K562 (cell line): ENCODE results near the gene CLEC4E. TPM values are rescaled to one million over a fixed set of nuclear protein-coding genes. Genes with fewer than 3 reads are reported as not detected.

Experiments used
- ATAC-seq: fragments of 200-7000 bp; cut with Tn5 transposase; 3 replicates; pipeline ENCODE4 v1.9.1; 2020; ENCODE audit warnings: moderate library complexity
- BruUV-seq: library from RNA; stranded (reverse); fragments of 400-500 nt; replicated peaks from 2 replicates; lab custom pipeline; 2021; lab: Mats Ljungman, UMichigan
- CTCF ChIA-PET: fragments of 300-600 bp; formaldehyde crosslinking; extraction: SDS; loops from one replicate; lab custom pipeline; 2021; ENCODE audit warnings: low intra/inter-chr PET ratio; lab: Yijun Ruan, JAX
- POLR2A ChIA-PET: fragments of 300-600, 350-650 bp; sonication (Branson Sonifier 250); formaldehyde crosslinking; extraction: SDS; loops from one replicate; lab custom pipeline; 2021; ENCODE audit warnings: antibody characterized with exemption, inconsistent platforms; lab: Yijun Ruan, JAX
- DNase-seq, 4 experiments: peaks; one replicate each; pipeline versions ENCODE4 v3.0.0 to v3.0.0-alpha.2; 2011 to 2018; ENCODE audit warnings: low spot score in 3 of 4, mixed read lengths in 3 of 4; ENCODE audit errors: extremely low read depth in 1 of 4
- FAIRE-seq: peaks from 2 replicates; lab custom pipeline; 2011; peaks lifted over from hg19 to GRCh38; lab: Jason Lieb, UNC
- H2AFZ ChIP-seq: 2 replicates; pipeline ENCODE4 v1.6.0; 2011; ENCODE audit warnings: low read depth, low read length, control low read depth, inconsistent platforms
- H3K27ac ChIP-seq: fragments of 200-600 bp; 3 replicates; pipeline ENCODE4 v1.8.0; 2011; ENCODE audit warnings: low read depth, mild to moderate bottlenecking, control low read depth, inconsistent platforms, low read length, moderate library complexity, mixed read lengths; ENCODE audit errors: extremely low read depth
- H3K27me3 ChIP-seq, 2 experiments: fragments of 300-600 bp in 1 of 2; 2 replicates in 1 of 2; 3 replicates in 1 of 2; pipeline versions ENCODE4 v1.6.0 to v1.8.0; 2011; ENCODE audit warnings: inconsistent platforms in 2 of 2, low read length in 2 of 2, mild to moderate bottlenecking in 1 of 2, mixed read lengths in 1 of 2, moderate library complexity in 1 of 2; ENCODE audit not compliant: control insufficient read depth in 2 of 2, insufficient read depth in 2 of 2
- H3K36me3 ChIP-seq: fragments of 300-600 bp; 3 replicates; pipeline ENCODE4 v1.8.0; 2011; ENCODE audit warnings: mild to moderate bottlenecking, low read length, inconsistent platforms; ENCODE audit not compliant: control insufficient read depth, insufficient read depth
- H3K4me1 ChIP-seq, 2 experiments: fragments of 200-600 bp in 1 of 2; replicated peaks in 1 of 2; 2 replicates in 1 of 2; 3 replicates in 1 of 2; pipeline versions ENCODE4 v1.5.1 to v1.8.0; 2011; ENCODE audit warnings: inconsistent platforms in 2 of 2, low read length in 2 of 2, mild to moderate bottlenecking in 1 of 2, mixed read lengths in 1 of 2, moderate library complexity in 1 of 2; ENCODE audit not compliant: control insufficient read depth in 2 of 2, insufficient read depth in 2 of 2
- H3K4me2 ChIP-seq: 2 replicates; pipeline ENCODE4 v1.6.1; 2011; ENCODE audit warnings: low read length, control low read depth, inconsistent platforms, mixed read lengths; ENCODE audit not compliant: insufficient read depth
- H3K4me3 ChIP-seq: fragments of 200-600 bp; sonication (generic), shearing (Covaris generic); 2 replicates; pipeline ENCODE4 v1.5.1; 2016; ENCODE audit warnings: control low read depth, inconsistent platforms
- H3K79me2 ChIP-seq: fragments of 200-600 bp; 3 replicates; pipeline ENCODE4 v1.8.0; 2011; ENCODE audit warnings: low read length, inconsistent platforms; ENCODE audit not compliant: control insufficient read depth, insufficient read depth
- H3K9ac ChIP-seq, 2 experiments: 2 replicates each; pipeline versions ENCODE4 v1.6.0 to v1.6.1; 2011; ENCODE audit warnings: low read depth in 2 of 2, low read length in 2 of 2, control low read depth in 1 of 2, inconsistent platforms in 1 of 2, mild to moderate bottlenecking in 1 of 2, mixed read lengths in 1 of 2; ENCODE audit not compliant: insufficient read depth in 1 of 2
- H3K9me1 ChIP-seq: one replicate; pipeline ENCODE4 v1.6.0; 2011; ENCODE audit warnings: inconsistent platforms, mild to moderate bottlenecking, low read length, moderate library complexity; ENCODE audit not compliant: control insufficient read depth, insufficient read depth
- H3K9me3 ChIP-seq: replicated peaks from 2 replicates; pipeline ENCODE4 v1.5.1; 2011; ENCODE audit warnings: low read depth, low read length, inconsistent platforms; ENCODE audit not compliant: control insufficient read depth, insufficient read depth
- H4K20me1 ChIP-seq: replicated peaks from 2 replicates; pipeline ENCODE4 v1.6.1; 2011; ENCODE audit warnings: low read length, inconsistent platforms, mixed read lengths; ENCODE audit not compliant: control insufficient read depth, insufficient read depth
- ADNP ChIP-seq: fragments of 200-800 bp; sonication (Bioruptor generic); IDR thresholded peaks from 2 replicates; pipeline ENCODE4 v1.6.1; 2016; ENCODE audit warnings: missing genetic modification characterization, missing compliant biosample characterization
- COPS2 ChIP-seq: fragments of 450-650 bp; conservative IDR thresholded peaks from 2 replicates; pipeline ENCODE4 v1.6.1; 2016; ENCODE audit warnings: mild to moderate bottlenecking, moderate library complexity
- ELF4 ChIP-seq: fragments of 450-650 bp; formaldehyde crosslinking; IDR thresholded peaks from 2 replicates; pipeline ENCODE4 v1.4.0; 2022; ENCODE audit warnings: missing genetic modification characterization
- HDGF ChIP-seq: fragments of 450-650 bp; IDR thresholded peaks from 2 replicates; pipeline ENCODE4 v1.6.1; 2016
- HOXB6 ChIP-seq: fragments of 250-450 bp; sonication (Bioruptor Pico); IDR thresholded peaks from 2 replicates; pipeline ENCODE4 v1.5.1; 2022; ENCODE audit warnings: mild to moderate bottlenecking, borderline replicate concordance
- HSF4 ChIP-seq: fragments of 250-450 bp; sonication (Bioruptor Pico); IDR thresholded peaks from 2 replicates; pipeline ENCODE4 v2.1.2; 2022; ENCODE audit warnings: mild to moderate bottlenecking, moderate library complexity, borderline replicate concordance
- NCOR1 ChIP-seq: fragments of 450-650 bp; IDR thresholded peaks from 2 replicates; pipeline ENCODE4 v1.6.1; 2016; ENCODE audit warnings: mild to moderate bottlenecking, moderate library complexity
- NFE2 ChIP-seq: IDR thresholded peaks from 2 replicates; pipeline ENCODE4 v1.6.1; 2014; ENCODE audit warnings: antibody characterized with exemption, low read depth
- RFX5 ChIP-seq: IDR thresholded peaks from 2 replicates; pipeline ENCODE4 v1.6.1; 2011; ENCODE audit warnings: low read depth, mild to moderate bottlenecking, improper control_type of control experiment, low read length
- SREBF2 ChIP-seq: sonication (generic); formaldehyde crosslinking; IDR thresholded peaks from 2 replicates; pipeline ENCODE4 v1.4.0; 2020; ENCODE audit warnings: mild to moderate bottlenecking, missing genetic modification reagents
- ZNF134 ChIP-seq: fragments of 250-450 bp; sonication (Bioruptor Pico); conservative IDR thresholded peaks from 2 replicates; pipeline ENCODE4 v1.4.0; 2020
- ZNF140 ChIP-seq: fragments of 250-450 bp; sonication (Bioruptor Pico); IDR thresholded peaks from 2 replicates; pipeline ENCODE4 v1.8.0; 2021; ENCODE audit warnings: moderate library complexity, mild to moderate bottlenecking, inconsistent platforms
- ZNF239 ChIP-seq: fragments of 250-450 bp; sonication (Bioruptor Pico); IDR thresholded peaks from 2 replicates; pipeline ENCODE4 v1.4.0; 2020; ENCODE audit warnings: mild to moderate bottlenecking
- ZNF717 ChIP-seq: fragments of 250-450 bp; sonication (Bioruptor Pico); IDR thresholded peaks from 2 replicates; pipeline ENCODE4 v1.5.0; 2021
- WGBS: fragments of 100-300 bp; shearing (Covaris generic); methylation state at CpG from one replicate; pipeline ENCODE4 v1.1.6; 2016; ENCODE audit warnings: low coverage, mixed read lengths; ENCODE audit not compliant: insufficient coverage; ENCODE audit errors: missing lambda C conversion rate; 5-methylcytosine and 5-hydroxymethylcytosine counted together
- in situ Hi-C: fragments of 300-500 bp; cut with MboI; formaldehyde crosslinking; loops from 4 replicates; pipeline ENCODE4 v1.15.0; 2018; ENCODE audit warnings: inconsistent platforms, mixed read lengths
- intact Hi-C: fragments of 100-400 bp; cut with micrococcal nuclease; formaldehyde crosslinking; loops from 2 replicates; pipeline ENCODE4 v1.14.2; 2022
- polyA plus RNA-seq, 8 experiments: library from polyadenylated mRNA; depleted of rRNA in 4 of 8; stranded (reverse) in 5 of 8; unstranded in 3 of 8; fragments of >200 nt; fragmentation: Nextera tagmentation in 2 of 8; fragmentation: Illumina TruSeq in 1 of 8; extraction: Ambion mirVana in 2 of 8; extraction: Trizol in 1 of 8; gene quantifications; 2 replicates each; pipeline versions ENCODE4 v1.2.1 to v1.2.3, GENCODE V29; 2011 to 2014; ENCODE audit warnings: inconsistent platforms in 1 of 8, missing spikeins in 1 of 8
- total RNA-seq, 7 experiments: library from RNA; depleted of rRNA in 6 of 7; stranded (reverse); fragments of >200 nt in 6 of 7; fragmentation: Illumina TruSeq in 2 of 7; extraction: Trizol in 2 of 7; gene quantifications; 2 replicates each; pipeline versions ENCODE4 v1.2.1 to v1.2.3, GENCODE V29; 2011 to 2021; ENCODE audit warnings: low replicate concordance in 1 of 7
- TF ChIP-seq, protein P1 (sequence below): fragments of 450-650 bp; IDR thresholded peaks from 2 replicates; pipeline ENCODE4 v1.6.1; 2017; ENCODE audit warnings: antibody characterized with exemption, mild to moderate bottlenecking
- TF ChIP-seq, protein P2 (sequence below): fragments of 250-450 bp; sonication (Bioruptor Pico); IDR thresholded peaks from 2 replicates; pipeline ENCODE4 v1.5.0; 2021; ENCODE audit warnings: mild to moderate bottlenecking, borderline replicate concordance

Gene CLEC4E
- total and polyA plus RNA-seq, 9 of the 15 experiments (the other 6 are each of a cell fraction or from before 2014, with no cell fraction given), result not detected

GRCh38 chr12:8519171-8519570 is 21.5 kb downstream of the CLEC4E start (continued):
- TF ChIP-seq HSF4 (CRISPR knock-in tag), result no peak

- H3K27me3 ChIP-seq, result no peaks in the 10 kb centered on the region
- no peak for FAIRE-seq
- no peaks in the 10 kb centered on the region for H3K9me1 ChIP-seq
- ChIA-PET CTCF (no interaction called here), POLR2A (no interaction called here)
- no peak overlapping the region for H2AFZ ChIP-seq
- no peaks in the 10 kb centered on the region for H3K4me1 ChIP-seq
- no peak overlapping the region for H3K27ac ChIP-seq
- no peak overlapping the region for H3K4me2 ChIP-seq
- H3K79me2 ChIP-seq, result no peaks in the 10 kb centered on the region
- no peak overlapping the region for H3K4me3 ChIP-seq
- H4K20me1 ChIP-seq, result no peaks in the 10 kb centered on the region
- in situ Hi-C loops, result no loop called here
- ATAC-seq, result no peak
- intact Hi-C loops, result no loop called here
- H3K36me3 ChIP-seq, result no peaks in the 10 kb centered on the region
- 0% methylated on average over 2 of the region's 2 CpGs for WGBS
- no peak for DNase-seq
- no peak overlapping the region for H3K9ac ChIP-seq
- no peaks in the 10 kb centered on the region for H3K9me3 ChIP-seq
- BruUV-seq, result no TSS peak
- TF ChIP-seq, protein P1, sequence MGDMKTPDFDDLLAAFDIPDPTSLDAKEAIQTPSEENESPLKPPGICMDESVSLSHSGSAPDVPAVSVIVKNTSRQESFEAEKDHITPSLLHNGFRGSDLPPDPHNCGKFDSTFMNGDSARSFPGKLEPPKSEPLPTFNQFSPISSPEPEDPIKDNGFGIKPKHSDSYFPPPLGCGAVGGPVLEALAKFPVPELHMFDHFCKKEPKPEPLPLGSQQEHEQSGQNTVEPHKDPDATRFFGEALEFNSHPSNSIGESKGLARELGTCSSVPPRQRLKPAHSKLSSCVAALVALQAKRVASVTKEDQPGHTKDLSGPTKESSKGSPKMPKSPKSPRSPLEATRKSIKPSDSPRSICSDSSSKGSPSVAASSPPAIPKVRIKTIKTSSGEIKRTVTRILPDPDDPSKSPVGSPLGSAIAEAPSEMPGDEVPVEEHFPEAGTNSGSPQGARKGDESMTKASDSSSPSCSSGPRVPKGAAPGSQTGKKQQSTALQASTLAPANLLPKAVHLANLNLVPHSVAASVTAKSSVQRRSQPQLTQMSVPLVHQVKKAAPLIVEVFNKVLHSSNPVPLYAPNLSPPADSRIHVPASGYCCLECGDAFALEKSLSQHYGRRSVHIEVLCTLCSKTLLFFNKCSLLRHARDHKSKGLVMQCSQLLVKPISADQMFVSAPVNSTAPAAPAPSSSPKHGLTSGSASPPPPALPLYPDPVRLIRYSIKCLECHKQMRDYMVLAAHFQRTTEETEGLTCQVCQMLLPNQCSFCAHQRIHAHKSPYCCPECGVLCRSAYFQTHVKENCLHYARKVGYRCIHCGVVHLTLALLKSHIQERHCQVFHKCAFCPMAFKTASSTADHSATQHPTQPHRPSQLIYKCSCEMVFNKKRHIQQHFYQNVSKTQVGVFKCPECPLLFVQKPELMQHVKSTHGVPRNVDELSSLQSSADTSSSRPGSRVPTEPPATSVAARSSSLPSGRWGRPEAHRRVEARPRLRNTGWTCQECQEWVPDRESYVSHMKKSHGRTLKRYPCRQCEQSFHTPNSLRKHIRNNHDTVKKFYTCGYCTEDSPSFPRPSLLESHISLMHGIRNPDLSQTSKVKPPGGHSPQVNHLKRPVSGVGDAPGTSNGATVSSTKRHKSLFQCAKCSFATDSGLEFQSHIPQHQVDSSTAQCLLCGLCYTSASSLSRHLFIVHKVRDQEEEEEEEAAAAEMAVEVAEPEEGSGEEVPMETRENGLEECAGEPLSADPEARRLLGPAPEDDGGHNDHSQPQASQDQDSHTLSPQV, result no peak
- TF ChIP-seq COPS2 (no peak), ZNF717 (CRISPR knock-in tag) (no peak), HOXB6 (CRISPR knock-in tag) (no peak), RFX5 (no peak), ZNF134 (CRISPR knock-in tag) (no peak), HDGF (no peak), NCOR1 (no peak), ZNF239 (CRISPR knock-in tag) (no peak), NFE2 (no peak), SREBF2 (no peak), ELF4 (no peak), ADNP (tag) (no peak), ZNF140 (CRISPR knock-in tag) (no peak)
- TF ChIP-seq, protein P2, sequence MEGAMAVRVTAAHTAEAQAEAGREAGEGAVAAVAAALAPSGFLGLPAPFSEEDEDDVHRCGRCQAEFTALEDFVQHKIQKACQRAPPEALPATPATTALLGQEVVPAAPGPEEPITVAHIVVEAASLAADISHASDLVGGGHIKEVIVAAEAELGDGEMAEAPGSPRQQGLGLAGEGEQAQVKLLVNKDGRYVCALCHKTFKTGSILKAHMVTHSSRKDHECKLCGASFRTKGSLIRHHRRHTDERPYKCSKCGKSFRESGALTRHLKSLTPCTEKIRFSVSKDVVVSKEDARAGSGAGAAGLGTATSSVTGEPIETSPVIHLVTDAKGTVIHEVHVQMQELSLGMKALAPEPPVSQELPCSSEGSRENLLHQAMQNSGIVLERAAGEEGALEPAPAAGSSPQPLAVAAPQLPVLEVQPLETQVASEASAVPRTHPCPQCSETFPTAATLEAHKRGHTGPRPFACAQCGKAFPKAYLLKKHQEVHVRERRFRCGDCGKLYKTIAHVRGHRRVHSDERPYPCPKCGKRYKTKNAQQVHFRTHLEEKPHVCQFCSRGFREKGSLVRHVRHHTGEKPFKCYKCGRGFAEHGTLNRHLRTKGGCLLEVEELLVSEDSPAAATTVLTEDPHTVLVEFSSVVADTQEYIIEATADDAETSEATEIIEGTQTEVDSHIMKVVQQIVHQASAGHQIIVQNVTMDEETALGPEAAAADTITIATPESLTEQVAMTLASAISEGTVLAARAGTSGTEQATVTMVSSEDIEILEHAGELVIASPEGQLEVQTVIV (CRISPR knock-in tag), result no peak
These were observed 22.7 kb downstream of the CLEC4E start for GRCh38 chr12:8517971-8518370.
